NCI-H82 treated with DMSO at 0.1 percent for 48 hours (cell line): ENCODE data around the gene SIX4.
"Not testable (repeated sequence)": the region's sequence is repeated elsewhere in the genome, so short reads cannot be mapped to it uniquely, and the experiment has no call there.

Experiments used
- DNase-seq: peaks from one replicate; lab custom pipeline; 2025; ENCODE audit not compliant: unreplicated experiment; lab: John Stamatoyannopoulos, UW

Gene SIX4

GRCh38 chr14:60723907-60724618 is at the start of gene SIX4:
TSS of gene SIX4 (minus strand) at chr14:60724351. CDS start at chr14:60724074, 277 bp downstream.
- DNase-seq = peak; percentile 77

DNA sequence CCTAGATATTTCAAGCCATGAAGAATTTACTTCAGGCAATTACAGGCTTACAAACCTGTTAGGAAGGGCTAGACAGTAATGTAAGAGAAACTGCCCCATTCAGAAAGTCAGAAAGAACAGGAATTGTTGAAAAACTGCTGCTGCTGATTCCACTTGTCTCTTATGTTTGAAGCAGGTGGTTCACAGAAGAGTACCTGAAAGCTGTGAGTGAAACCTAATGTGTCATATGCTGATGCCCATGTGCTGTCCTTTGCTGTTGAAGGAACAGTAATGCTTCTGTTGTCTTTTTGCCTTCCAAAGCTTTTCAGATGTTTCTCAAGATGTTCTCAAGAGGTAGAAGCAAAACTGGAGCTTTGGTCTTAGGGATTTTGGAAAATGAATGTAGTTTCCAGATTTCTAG is 49.4 kb upstream of the SIX4 start:
- no peak for DNase-seq

GRCh38 chr14:60771117-60771516 is 47.0 kb upstream of the SIX4 start:
- no peak for DNase-seq

GRCh38 chr14:60768602-60769001 is 44.5 kb upstream of the SIX4 start:
- no peak for DNase-seq

- no peak for DNase-seq
Observed at GRCh38 chr14:60760644-60761364, 36.7 kb upstream of the SIX4 start.

- DNase-seq = no peak
Observed at GRCh38 chr14:60760209-60760608, 36.1 kb upstream of the SIX4 start.

DNA sequence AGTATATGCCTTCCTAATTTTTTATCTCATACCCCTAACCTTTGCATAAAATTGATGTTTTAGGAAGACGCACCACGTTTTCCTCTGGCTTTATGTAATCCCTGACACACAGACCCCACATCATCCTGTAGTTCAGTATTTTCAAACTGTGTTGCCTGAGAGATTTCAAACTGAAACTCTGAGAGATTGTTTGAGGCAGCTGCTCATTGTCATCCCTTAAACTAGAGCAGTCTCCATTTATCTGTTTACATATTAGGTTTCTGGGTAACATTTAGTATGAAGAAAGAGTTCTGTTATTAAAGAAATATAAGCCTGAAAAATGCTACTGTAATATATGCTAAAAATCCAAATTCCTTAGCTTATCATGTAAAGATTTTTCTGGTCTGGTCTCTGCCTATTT is 34.7 kb upstream of the SIX4 start:
- DNase-seq = no peak

- no peak for DNase-seq
Observed at GRCh38 chr14:60757567-60758002, 33.4 kb upstream of the SIX4 start.

- no peak for DNase-seq
Observed at GRCh38 chr14:60756847-60757246, 32.7 kb upstream of the SIX4 start.

- no peak for DNase-seq
Observed at GRCh38 chr14:60753264-60754119, 29.3 kb upstream of the SIX4 start.

- DNase-seq = no peak
Observed at GRCh38 chr14:60744566-60744965, 20.4 kb upstream of the SIX4 start.

- no peak for DNase-seq
Observed at GRCh38 chr14:60738843-60739508, 14.8 kb upstream of the SIX4 start.

DNA sequence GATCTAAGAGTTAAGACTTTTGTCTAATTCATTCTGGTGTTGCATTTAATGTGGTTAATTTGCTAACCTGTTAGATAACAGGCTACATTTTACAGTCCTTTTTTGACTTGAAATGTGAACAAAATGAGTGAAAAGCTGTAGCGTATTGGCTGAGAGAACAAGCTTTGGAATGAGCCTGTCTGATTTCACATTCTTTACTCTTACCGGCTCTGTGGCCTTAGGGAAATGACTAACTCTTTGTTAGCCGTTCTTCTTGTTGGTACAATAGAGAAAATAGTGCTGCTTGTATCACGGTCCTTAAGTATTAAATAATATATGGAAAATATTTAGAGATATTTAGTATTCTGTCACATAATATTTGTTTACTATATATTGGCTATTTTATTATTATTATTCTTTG is 12.3 kb upstream of the SIX4 start:
- no peak for DNase-seq

GRCh38 chr14:60735416-60735815 is 11.3 kb upstream of the SIX4 start:
- DNase-seq = no peak

DNA sequence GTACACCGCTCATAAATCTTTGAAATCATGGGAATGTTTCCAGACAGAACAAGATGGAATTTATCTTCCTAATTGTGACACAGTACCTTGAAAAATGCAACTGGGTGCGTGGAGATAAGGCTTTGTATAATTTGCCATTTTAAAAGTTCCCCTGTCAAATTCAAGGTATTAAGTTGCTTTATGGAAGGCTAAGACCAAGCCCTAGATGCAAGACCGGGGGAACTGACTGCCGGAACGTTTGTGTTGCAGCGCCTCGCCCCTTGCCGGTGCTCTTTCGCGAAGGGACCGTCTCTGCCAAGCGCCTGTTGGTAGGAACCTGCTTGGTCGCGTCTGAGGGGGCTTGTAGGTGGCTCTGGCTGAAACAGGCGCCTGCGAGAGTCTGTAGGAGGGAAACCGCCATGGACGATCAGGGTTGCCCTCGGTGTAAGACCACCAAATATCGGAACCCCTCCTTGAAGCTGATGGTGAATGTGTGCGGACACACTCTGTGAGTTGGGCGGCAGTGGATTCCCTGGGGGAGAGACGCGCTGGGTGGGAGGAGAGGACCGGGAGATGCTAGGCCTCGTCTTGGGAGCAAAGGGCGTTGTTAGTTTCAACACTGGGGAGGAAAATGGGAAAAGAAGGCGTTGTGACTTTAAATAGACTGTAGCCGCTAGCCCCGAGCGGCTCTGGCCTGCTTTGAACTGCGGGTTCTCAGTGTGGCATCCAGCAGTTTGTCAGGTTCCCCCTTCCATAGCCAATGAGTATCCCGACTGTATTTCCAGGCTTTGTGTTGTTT is 10.5 kb upstream of the SIX4 start, which contains the start of gene MNAT1:
MNAT1 (plus strand) TSS at position 297 of the 778 bp plus-strand sequence; CDS start at position 399, 102 bp downstream.
- DNase-seq = peak; percentile 36

GRCh38 chr14:60732840-60733483 is 8.8 kb upstream of the SIX4 start:
- no peak for DNase-seq

DNA sequence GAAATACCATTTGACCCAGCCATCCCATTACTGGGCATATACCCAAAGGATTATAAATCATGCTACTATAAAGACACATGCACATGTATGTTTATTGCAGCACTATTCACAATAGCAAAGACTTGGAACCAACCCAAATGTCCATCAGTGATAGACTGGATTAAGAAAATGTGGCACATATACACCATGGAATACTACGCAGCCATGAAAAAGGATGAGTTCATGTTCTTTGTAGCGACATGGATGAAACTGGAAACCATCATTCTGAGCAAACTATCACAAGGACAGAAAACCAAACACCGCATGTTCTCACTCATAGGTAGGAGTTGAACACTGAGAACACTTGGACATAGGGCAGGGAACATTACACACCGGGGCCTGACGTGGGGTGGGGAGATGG is 7.1 kb upstream of the SIX4 start:
- not testable (repeated sequence) for DNase-seq

DNA sequence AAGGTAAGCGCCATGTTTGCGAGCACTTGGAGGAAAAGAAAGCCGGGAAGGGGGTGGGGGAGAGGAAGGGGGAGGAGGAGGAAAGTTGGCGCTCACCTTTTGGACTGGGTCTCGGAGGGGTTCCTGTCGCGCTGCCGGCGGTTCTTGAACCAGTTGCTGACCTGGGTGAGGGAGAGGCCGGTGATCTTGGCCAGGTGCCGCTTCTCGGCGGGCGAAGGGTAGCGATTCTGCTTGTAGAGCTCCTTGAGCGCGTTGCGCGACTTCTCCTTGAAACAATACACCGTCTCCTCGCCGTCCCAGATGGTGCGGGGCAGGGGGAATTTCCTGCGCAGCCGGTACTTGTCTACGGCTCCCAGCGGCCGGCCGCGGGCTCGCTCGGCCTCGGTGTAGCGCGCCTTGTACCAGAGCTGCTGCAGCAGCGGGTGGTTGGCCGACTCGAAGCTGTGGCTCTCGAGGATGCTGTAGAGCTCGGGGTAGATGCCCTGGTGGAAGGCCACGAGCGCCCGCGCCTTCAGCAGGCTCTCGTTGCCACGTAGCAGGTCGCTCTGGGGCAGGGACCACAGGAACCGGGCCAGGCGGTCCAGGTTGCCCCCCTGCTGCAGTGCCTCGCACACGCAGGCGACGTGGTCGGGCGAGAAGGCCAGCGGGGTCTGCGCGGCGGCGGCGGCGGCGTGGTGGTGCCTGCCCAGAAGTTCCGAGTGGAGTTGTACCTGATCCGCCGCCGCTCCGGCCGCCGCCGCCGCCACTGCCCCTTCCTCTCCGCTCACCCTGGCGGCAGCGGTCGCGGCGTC is 840 bp downstream of the SIX4 start:
- DNase-seq = no peak
